ENCODE data around the gene KCNG2.
"Not testable (repeated sequence)": the region's sequence is repeated elsewhere in the genome, so short reads cannot be mapped to it uniquely, and the experiment has no call there.

The KCNG2 gene

GRCh38 chr18:79872527-79873444 lies 75.0 kb downstream of the KCNG2 start:
- DNase-seq, result no peak

GRCh38 chr18:79873449-79874110 lies 75.8 kb downstream of the KCNG2 start:
- DNase-seq, result no peak

GRCh38 chr18:79874553-79875530 lies 77.1 kb downstream of the KCNG2 start:
- DNase-seq, result no peak

- no peak for DNase-seq
Measured at GRCh38 chr18:79875531-79875919, 77.8 kb downstream of the KCNG2 start.

GRCh38 chr18:79875931-79876461 lies 78.3 kb downstream of the KCNG2 start:
- no peak for DNase-seq

GRCh38 chr18:79876497-79876896 lies 78.8 kb downstream of the KCNG2 start:
- DNase-seq, result no peak

GRCh38 chr18:79877163-79878091 lies 79.7 kb downstream of the KCNG2 start:
- no peak for DNase-seq

GRCh38 chr18:79878246-79878645 lies 80.5 kb downstream of the KCNG2 start:
- not testable (repeated sequence) for DNase-seq

GRCh38 chr18:79878741-79879378 lies 81.1 kb downstream of the KCNG2 start:
- no peak for DNase-seq

GRCh38 chr18:79879566-79879965 lies 81.8 kb downstream of the KCNG2 start:
- DNase-seq, result no peak

GRCh38 chr18:79881695-79882094 lies 84.0 kb downstream of the KCNG2 start:
- no peak for DNase-seq

- no peak for DNase-seq
Measured at GRCh38 chr18:79882522-79883241, 84.9 kb downstream of the KCNG2 start.

- no peak for DNase-seq
Measured at GRCh38 chr18:79883461-79884293, 85.9 kb downstream of the KCNG2 start.

- no peak for DNase-seq
Measured at GRCh38 chr18:79884294-79884962, 86.7 kb downstream of the KCNG2 start.

GRCh38 chr18:79884963-79885728 lies 87.4 kb downstream of the KCNG2 start:
- no peak for DNase-seq

GRCh38 chr18:79887181-79888000 lies 89.7 kb downstream of the KCNG2 start:
- no peak for DNase-seq

- no peak for DNase-seq
Measured at GRCh38 chr18:79888016-79888415, 90.3 kb downstream of the KCNG2 start.
